NOMO-1 treated with DMSO at 0.1 percent for 48 hours (cell line): Measurements from ENCODE around the gene CEP290.
A peak's percentile ranks its signal among the peaks of the same experiment; 100 is the strongest.
"Not testable (repeated sequence)": the region's sequence is repeated elsewhere in the genome, so short reads cannot be mapped to it uniquely, and the experiment has no call there.

Experiments used
- DNase-seq: peaks from one replicate; lab custom pipeline; 2025; ENCODE audit not compliant: unreplicated experiment; lab: John Stamatoyannopoulos, UW

The CEP290 gene

DNA sequence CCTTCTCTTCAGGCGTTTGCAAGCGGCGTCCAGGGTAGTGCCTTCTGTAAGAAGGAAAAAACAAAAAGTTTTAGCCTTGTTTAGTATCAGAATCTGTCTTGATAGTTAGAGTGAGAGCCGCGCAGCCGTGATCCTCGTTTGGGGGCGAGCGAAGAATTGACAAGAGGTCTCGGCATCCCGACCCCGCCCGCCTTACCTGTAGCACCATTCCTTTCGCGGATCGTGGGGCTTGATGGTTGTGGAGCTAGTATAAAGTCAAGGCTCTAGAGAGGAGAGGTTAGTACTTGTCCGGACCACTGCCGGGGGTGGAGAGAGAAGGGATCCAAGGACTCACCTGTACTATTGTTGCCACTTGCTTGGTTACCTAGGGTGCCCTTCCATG lies 713 bp upstream of the CEP290 start:
- no peak for DNase-seq

GRCh38 chr12:88141425-88141773 lies 489 bp downstream of the CEP290 start:
- no peak for DNase-seq

GRCh38 chr12:88139711-88140110 lies 2.2 kb downstream of the CEP290 start:
- not testable (repeated sequence) for DNase-seq

GRCh38 chr12:88133181-88133580 lies 8.7 kb downstream of the CEP290 start:
- DNase-seq: not testable (repeated sequence)

GRCh38 chr12:88132392-88132791 lies 9.5 kb downstream of the CEP290 start:
- DNase-seq: no peak

GRCh38 chr12:88127855-88128254 lies 14.0 kb downstream of the CEP290 start:
- no peak for DNase-seq

DNA sequence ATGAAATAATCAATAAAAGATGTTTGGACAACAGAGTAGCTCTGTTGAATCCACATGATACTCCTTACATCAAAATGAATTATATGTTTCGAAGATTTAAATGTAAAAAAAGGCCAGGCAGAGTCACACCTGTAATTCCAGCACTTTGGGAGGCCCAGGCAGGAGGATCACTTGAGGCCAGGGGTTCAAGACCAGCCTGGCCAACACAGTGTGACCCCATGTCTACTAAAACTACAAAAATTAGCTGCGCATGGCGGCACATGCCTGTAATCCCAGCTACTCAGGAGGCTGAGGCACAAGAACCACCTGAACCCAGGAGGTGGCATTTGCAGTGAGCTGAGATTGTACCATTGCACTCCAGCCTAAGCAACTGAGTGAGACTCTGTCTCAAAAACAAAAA lies 14.8 kb downstream of the CEP290 start:
- no peak for DNase-seq

- DNase-seq: peak; percentile 67
Measured at GRCh38 chr12:88122666-88123065, 19.2 kb downstream of the CEP290 start.

DNA sequence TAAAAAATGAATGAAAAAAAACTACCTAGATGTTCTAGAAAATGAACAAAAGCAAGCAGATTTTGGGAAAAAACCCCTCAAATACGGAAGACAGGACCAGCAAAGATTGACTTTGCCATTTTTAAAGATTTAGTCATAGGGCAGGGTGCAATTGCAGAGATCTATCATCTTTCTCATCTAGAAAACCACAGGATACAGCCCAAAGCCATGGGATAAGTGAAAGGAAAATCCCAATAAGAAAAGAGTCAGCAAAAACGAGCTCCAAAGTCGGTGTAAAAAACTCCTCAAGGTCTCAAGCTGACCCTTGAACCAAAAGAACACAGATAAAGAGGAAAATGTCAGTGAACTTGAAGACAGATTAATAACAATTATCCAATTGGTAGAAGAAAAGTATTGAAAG lies 28.0 kb downstream of the CEP290 start:
- no peak for DNase-seq

GRCh38 chr12:88111074-88111652 lies 30.7 kb downstream of the CEP290 start:
- DNase-seq: peak; percentile 6

GRCh38 chr12:88108021-88108420 lies 33.9 kb downstream of the CEP290 start:
- no peak for DNase-seq

- DNase-seq: no peak
Measured at GRCh38 chr12:88093573-88093972, 48.3 kb downstream of the CEP290 start.

DNA sequence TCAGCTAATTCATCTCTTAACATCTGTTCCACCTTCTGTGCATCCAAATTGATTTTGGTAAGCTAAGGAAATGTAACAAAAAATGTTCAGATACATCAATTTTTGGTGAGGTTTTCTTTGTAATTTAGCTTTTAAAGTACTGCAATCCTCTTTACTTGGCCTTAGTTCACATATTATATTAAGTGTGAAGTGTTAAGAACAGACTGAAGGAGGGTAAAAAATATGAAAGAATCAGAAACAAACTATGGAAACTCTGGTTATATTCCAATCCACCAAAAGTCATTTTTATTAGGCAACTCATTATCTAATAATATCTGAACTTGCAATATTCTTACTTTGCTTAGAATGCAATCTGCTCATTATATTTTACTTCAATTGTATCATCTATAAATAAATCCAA lies 49.1 kb downstream of the CEP290 start:
- DNase-seq: no peak

GRCh38 chr12:88084210-88084609 lies 57.7 kb downstream of the CEP290 start:
- no peak for DNase-seq

DNA sequence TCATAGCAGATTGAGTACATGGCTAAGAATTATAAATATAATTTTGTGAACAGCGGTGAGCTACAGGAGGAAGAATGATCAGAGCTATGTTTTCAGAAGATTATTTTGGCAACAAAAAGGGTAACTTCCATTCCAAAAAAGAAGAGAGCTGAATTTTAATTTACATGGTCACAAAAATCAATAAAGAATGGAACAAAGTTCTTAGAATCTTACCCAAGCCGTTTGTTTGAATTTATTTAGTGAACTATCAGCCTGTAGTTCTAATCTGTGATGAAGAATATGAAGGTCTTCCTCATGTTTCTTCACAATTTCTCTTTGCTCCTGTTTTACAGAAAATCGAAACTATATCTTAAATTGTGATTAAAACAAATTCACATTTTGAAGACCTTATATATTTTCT lies 58.3 kb downstream of the CEP290 start:
- DNase-seq: no peak

DNA sequence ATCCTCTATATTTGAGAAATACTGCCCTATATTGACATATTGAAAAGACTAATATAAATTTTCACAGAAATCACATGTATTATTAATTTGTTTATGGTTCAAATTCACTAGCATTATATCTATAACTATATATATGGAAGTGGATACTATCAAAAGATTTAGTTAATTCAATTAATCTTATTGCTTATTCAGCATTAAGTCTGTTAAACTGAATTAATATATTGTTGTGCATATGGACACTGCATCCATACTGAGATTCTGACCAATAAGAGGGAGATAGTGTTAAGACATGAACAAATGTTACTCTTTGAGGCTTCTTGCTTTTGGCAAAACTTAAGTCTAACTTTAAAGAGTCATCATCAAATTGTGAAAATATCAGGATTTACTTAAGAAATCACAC lies 60.6 kb downstream of the CEP290 start:
- DNase-seq: no peak

DNA sequence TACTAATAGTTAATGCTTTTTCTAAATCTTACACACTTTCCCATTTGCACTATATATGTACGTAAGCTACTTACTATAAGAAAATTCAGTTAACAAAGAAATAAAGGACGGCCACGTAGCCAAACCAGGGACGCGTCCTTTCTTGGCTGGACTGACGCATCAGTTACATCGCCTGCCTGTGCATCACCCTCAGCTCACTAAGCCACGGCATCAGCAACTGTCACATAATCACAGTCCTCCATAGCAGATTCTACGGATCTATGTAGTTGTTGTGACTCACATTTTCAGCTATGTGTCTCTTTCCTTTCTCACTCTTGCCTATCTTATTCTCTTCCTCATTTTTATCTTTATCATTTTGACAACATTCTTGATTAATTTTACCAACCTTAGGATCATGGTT lies 74.6 kb downstream of the CEP290 start:
- no peak for DNase-seq

- DNase-seq: peak; percentile 8
Measured at GRCh38 chr12:88063375-88063774, 78.5 kb downstream of the CEP290 start.

- peak; percentile 30 for DNase-seq
Measured at GRCh38 chr12:88062474-88062873, 79.4 kb downstream of the CEP290 start.

DNA sequence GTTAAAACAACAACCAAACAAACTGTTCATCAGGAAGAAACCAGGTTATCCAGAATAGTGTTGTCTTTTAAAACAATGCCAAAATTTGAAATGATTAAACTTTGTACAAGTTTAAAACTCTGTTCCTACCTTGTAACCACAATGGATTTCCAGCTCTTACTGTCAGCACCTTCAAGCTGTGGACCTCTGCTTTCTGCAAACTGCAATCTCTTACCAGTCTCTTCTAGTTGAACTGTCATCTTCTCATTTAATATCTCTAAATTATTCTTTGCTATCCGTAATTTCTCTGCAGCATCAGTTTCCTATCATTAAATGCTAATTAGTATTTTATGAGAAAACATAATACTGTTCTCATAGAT lies 83.2 kb downstream of the CEP290 start:
- DNase-seq: no peak

GRCh38 chr12:88057994-88058718 lies 83.7 kb downstream of the CEP290 start:
- no peak for DNase-seq

DNA sequence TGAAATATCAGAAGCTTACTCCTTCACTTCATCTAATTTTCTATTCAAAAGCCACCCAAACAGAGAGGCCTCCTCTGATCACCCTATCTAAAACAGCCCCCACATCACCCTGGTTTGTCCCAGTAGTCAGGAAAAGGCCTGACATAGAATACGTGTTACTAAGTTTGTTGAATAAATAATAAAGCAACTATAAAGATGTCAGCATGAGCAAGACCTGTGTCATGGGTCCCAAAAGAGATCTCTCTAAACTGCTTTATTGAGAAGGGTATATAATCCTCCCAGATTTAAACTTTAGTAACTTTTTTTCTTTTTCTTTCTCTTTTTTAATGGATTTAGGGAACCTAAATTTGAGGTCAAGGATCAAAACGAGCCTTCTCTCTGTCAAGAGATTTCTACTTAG lies 85.3 kb downstream of the CEP290 start:
- DNase-seq: no peak

DNA sequence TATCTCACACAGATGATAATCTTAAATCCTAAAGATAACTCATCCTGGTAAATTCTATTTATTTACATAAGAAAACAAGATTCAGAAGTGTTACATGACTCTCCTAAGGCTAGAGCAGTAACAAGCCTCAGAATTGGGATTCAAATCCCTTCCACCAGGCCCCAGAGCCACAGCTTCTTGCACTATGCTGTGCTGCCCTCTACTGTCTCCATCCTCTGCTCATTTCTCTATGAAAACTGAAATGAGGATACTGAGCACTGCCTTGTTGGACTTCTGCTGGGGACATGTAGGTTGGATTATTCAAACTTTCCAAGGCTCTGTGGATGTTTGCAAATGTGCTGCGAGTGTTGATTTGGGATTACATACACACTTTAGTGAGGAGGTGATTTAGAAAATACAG lies 89.2 kb downstream of the CEP290 start:
- peak; percentile 27 for DNase-seq
